ENCODE data around the gene FTO.

Gene FTO

DNA sequence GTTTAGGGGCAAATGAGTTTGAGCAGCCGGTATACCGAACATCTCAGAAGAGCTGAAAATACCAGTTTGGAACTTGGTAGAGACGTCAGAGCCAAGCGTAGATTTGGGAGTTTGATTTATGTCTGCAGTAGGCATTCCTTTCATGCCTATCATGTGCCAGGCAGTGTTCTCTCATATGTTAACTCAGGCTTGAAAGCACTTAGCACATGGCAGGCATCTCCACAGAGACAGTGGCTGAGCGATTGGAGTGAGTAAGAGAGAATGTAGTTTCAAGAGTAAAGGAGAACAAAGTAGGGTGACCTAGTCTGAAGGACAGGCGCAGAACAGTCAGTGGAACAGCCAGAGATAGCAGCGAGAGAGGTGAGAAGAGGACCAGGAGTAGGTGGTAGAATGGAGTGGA lies 207.0 kb downstream of the FTO start:
- no peak for DNase-seq

DNA sequence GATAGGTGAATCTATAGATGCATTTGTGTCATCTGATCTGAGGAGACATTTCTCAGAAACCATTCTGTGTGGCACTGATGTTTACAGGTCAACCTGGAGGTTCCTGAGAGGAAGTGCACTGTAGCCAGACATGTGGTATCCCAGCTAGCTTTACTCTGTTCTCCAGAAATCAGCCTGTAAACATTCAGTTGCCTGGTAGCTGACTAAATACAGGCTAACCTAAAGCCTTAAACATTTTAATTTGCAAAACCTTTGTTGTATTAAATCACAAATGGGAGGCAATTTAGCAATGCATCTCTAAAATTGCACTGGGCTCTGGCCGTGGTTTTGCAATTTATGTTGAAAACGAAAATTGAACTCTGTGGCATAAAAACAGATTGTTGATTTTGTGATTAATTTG lies 207.6 kb downstream of the FTO start:
- DNase-seq: no peak

DNA sequence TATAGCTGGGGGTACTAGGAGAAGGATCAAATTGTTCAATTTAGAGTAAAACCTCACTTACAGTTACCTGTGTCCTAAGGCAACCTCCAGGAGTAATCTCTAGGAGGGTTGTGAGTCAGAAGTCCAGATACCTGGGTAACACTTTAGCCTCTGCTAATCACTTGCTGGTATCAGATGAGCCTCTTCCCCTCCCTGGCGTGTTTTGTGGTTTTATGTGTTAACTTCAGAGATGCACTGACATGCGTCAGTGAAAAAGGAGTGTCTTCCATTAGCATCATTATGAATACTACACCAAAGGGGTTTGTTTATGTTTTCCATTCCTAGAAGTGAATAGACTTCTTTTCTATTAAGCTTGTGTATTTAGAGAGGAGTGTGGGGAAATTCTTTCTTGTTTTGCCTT lies 208.2 kb downstream of the FTO start:
- no peak for DNase-seq

DNA sequence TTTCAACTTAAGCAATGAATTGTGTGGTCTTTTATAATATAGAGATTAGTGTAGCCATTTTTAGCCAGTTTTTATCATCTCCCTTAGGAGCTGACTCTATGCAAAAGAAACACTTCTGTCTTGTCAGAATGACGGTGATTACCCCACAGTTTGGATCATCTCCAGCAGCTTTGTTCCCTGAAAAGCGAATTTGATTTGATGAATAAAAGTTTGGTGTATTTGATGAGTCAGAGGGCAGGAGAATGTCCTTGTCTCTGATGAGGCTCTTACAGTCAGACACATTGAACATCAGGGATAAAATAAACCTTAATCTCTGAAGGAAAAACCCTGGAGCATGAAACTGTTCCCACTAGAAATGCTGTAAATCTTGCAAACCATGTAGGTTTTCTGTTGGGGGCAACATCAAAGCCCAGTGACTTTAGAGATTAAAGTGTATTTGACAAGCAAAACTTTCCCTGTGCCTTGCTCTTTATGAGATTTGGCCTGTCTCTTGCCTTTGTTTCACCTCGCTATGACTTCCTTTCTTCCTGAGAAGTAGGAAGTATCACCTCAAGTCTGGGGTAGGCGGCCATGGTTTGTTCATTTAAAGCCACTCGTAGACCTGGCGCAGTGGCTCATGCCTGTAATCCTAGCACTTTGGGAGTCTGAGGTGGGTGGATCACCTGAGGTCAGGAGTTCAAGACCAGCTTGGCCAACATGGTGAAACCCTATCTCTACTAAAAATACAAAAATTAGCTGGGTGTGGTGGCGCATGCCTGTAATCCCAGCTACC lies 209.3 kb downstream of the FTO start:
- DNase-seq: peak; percentile 76

DNA sequence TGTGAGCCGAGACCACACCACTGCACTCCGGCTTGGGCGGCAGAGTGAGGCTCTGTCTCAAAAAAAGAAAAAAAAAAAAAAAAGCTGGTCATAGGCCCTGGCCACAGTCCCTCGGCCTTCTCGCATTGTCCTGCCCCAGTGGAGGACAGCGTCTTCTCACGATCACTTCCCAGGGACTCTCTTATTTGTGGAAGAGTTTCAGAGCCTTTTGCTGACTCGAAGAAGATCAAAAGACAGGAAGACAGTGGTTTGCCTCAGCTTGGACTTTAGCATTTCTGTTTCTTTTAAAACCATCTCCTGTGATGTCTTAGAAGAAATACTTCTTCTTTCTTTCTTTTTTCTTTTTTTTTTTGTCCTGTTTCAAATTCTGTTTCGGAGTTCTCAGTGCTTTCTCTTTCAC lies 210.0 kb downstream of the FTO start:
- no peak for DNase-seq

DNA sequence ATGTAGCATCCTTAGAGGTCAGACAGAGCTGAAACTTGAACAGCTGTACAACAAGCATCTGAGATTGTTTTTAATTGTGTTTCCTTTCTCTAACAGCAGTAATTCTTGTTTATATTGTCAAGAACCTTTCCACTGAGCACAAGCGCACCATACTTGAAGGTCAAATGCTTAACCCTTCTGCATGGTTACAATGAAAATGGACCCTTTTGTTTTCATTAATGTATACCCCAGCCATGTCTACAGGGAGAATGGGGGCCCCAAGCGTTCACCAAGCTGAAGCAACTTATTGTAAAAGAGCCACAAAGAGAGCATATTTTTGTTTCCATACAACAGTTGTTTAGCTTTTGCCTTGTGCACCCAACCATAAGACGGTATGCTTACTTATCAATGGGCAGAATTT lies 210.8 kb downstream of the FTO start:
- no peak for DNase-seq

DNA sequence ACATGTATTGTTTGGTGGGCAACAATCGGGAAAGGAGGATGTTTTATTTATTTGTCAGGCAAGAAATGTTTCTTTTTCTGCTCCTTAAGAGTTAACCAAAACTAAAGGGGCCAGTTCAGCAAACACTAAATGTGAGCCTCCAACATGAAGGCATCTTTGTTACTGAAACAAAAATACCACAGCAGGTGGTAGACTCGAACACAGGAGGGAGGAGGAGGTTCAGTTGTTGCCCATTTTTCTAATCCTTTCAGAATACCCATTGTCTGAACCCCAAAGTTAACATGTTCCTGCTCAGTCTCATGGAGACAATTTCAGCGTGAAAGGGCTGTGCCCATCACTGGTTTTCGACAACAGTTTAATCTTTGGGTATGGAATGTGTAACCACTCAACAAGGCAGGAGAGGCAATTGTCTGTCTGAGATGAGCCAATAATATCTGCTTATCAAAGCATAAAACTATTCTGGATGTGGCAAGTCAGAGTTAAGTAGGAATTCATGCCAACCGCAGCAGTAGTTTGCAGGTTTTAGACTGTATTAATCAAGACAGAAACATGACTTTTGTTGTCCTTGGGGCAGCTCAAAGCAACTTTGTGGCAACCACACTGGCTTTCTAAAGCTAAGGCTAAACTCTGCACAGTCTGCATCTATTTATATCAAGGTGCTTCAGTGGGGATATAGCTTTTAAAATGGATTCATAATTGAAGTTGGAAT lies 211.7 kb downstream of the FTO start:
- no peak for DNase-seq

DNA sequence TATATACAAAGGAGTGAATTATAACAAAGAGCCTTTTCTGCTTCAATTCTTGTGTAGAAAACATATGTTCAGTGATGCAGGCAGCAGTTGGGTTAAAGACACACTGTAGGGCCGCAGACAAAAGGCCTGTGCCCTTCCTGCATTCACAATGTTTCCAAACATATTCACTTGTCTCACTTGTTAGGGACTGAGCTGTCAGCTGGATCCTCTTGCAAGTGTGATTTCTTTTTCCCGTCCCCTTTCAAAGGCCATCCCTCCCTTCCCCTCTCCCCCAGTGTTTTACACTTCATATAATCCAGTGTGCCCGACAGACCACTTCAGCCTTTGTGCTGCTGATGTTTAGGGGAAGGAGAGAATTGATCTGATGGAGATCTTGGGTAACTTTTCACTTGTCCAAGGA lies 217.0 kb downstream of the FTO start:
- no peak for DNase-seq

DNA sequence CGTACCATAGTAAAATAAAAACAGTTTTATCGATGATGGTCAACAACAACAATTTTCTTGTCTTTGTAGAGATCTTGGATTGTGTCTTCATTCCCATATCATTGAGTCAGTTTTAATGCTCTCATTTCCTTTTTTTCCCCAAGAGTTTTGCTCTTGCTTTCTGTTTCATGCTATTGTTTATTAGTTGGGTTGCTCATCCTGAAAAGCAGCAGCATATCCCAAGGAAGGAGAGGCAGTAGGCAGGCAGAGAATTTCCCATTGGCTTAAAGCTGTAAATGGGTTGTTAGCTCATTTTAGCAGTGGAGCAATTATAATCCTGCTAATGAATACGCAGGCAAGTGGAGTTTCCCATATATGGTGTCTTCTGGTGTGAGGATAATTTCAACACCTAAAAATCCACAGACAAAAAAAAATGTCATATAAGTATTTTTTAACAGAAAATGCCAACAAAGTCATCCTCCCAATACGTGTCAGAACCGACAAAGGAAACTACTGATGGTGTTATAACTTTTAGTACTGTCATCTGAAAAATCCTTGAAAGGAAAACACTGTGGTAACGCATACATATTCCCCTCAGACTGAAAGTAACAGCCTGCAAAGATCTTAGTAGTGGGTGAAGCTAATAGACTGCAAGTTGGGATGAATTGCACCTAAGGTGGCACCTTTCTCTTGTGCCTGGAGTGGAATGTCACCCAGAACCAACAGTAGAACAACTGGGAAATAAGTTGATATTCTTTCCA lies 218.3 kb downstream of the FTO start:
- no peak for DNase-seq

DNA sequence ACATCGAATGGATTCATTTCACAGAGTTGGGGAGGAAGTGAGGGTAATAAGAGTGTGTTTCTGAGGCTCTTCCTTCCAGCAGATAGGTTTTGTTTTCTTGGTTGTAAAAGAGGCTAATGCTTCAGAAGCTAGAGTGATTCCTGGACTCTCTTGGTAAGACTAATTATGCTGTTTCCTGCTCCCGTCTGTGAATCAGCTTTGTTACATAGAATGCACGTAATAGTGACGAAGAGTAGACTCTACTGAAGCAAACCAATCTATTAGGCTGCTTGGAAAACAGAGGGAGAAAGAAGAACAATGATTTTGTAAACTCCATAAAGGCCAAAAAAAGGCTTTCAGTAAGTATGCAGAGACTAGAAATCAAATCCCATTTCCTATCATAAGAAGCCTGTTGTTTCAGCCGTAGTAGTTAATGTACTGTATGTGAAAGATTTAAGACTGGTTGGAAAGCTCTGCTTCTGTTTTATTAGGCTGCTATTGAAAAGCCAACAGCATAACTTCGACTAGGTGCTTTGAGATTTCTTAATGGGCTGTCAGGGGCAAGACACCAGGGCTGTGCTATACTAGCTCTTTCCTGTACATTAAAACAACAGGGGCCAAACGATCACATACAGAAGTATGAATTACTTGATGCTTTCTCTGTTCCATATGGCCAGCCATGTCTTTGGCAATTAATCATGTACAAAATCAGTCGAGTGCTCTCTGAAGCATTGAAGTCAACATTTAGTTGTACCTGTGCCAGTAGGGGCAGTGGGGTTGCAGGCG lies 219.0 kb downstream of the FTO start:
- DNase-seq: no peak

DNA sequence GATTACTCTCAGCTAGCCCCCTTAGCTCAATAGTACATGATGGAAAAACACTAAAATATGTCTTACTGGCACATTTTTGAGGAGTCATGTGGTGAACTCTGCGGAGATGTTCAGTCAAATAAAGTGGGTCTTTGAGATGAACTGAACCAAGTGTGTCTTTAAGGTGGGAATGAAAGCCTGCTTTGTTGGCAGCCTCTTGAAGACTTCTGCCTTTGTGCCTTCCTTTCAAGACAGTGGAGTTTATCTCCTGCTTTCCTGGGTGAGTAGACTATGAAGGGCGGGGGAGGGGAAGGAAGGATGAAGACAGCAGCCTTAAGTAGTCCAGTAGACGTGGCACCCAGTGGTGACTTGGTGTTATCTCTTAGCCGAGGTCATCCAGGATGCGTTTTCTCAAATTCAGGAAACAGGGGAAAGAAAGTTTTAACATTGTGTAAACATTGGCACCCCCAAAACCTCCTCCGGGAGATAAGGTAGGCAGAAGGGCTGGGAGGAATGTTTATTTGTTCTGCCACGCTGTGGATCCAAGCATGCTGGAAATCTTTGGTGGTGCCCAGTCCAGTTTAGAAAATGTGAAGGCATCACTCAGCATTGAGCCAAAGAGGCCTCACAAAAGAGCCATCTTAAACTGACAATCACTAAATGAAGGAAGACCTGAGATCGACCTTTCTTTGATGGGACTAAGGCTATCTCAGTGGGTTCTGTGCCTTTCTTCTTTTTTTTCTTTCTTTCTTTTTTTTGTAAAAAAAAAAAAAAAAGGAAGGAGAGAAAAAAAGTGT lies 220.6 kb downstream of the FTO start:
- DNase-seq: no peak

DNA sequence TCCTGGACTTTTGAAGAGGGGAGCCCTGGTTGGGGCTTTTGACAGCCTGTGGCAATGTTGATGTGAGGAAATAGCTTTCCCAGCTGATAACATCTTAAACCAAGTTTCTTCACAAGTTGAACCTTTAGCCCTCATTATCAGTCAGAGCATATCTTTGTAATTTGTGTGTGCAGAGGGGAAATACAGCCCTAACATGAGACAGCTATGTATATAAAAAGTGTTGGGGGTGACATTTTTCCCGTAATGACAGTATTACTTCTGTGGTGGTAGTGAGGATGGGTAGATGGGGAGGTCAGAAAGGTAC lies 221.1 kb downstream of the FTO start:
- no peak for DNase-seq

DNA sequence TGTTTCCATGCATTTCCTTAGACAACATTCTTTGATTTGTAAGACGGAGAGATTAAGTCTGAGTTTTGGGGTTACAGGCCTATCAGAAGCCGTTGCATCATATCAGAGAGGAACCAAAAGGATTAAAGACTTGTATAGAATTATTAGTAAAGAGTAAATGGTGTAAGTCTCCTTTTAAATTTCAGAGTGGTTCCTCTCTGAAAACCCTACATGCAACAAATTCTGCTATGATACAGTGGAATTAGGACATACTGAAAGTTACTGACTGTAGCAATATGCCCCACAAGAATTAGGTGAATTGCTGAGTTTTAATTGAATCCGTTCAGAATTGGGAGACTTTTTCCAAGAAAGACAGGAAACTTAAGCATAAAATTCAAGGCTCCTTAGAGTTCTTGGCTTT lies 221.6 kb downstream of the FTO start:
- no peak for DNase-seq

DNA sequence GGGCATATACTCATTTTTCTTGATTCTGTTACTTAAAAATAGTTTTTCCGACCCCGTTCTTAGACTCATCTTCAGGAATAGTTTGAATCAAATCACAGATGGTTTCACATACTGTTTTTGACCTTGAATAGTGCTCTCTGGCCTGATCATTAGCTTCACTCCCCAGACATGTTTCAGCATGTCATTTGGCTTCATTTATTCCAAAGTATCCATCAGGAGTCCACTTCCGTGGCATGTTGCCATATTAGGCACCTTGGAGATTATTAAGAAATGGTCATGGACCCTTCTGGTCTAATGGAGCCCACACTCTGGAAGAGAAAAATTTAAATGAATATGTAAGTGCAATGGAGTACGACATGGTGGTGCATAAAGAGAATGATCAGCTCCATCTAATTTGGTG lies 222.3 kb downstream of the FTO start:
- DNase-seq: no peak

DNA sequence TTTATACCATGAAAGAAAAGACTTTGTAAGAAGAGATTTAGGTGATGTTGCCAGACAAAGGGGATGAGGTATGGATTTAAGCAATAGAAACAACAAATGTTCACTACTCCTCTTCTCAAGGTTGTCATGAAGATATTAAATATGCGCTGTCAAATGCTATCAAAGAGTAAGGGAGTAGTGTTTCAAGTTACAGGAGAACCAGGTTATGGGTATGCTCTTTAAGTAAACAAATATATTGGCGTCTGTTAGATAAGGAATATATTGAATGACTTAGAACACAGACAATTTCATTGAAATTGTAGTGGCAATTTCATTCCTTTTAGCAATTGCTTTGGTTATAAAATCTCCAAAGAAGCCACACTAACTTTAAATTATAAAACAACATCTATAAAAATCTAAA lies 229.0 kb downstream of the FTO start:
- no peak for DNase-seq

DNA sequence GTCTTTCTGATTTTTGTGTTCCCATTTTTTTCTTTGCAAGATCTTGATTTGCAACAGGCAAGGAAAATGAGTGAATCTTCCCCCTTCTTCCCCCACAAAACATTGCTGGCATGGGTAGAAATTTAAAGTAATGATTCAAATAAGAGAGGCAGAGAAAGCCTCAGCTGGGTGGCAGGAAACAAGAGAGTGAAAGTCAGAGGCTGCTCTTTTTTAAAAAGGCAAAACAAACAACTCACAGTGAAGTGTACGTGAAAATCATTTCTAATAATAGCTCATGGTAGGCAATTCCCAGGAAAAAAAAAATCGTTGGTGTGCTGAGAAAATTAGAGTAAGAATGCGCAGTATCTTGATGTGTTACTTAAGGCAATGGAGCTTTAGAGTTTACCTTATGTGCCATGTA lies 229.5 kb downstream of the FTO start:
- no peak for DNase-seq

DNA sequence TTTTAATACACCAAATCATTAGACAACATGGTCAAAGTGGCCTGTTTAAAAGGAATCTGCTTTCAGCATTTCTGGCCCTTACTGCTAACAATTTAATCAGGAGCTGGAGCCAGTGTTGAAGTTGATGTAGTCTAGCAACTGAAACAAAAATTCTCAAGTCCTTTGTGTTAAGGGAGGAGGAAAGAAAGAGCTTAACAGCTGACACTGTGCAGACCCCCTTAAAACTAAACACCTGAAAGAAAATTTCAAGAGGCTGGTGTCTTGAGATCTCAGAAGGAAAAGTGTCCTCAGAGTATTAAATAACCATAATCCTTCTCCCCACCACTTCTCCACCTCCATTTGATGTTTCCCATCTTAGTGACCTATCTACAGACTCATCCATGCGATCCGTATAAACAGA lies 232.1 kb downstream of the FTO start:
- DNase-seq: no peak

DNA sequence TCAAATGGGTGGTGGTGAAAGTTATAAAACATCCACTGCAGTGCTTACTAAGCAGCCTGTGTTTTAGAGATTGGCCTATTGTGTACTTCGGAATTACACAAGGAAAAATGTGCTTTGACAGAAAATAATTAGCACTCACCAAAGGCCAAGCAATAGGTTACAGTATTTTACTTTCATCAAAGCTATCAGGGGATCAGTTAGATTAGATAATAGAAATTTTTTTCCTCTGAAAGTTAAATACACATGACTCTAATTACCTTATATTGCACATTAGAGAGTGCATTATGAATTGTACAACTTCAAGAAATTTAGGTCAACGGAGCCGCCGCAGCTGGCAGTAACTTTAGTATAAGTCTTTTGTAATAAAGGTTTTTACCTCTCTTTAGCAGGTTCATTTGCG lies 232.6 kb downstream of the FTO start:
- no peak for DNase-seq

DNA sequence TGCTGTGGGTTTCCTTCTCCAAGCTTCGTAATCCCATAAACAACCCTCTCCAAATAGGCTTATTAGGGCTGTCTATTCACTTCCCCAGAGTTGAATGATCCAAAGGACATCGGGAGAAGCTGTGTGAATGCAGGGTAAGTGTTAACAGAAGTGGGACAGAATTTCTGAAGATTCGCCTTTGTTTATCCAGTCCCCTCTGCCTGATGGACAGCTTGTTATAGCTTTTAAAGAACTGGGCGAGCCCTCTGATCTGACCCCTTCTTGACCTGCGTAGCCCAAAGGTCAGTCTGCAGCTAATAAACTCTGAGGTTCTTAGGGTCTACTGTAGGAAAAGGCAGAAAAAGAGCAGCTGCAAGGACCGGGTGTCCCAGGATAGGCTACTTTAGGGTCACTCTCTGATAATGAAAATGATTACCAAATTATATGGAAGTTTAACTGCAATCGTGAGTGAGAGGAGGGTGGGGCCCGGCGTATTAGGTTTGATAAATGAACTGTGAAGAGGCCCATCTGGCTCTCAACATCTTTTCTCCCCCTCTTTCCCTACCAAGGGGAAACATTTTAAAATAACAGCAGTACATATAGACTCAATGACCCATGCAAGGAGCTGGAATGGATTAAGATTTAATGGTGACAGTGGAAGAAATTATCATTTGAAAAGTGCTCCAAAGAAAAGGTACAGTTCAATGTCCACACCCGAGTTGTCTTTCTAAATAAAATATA lies 233.4 kb downstream of the FTO start:
- no peak for DNase-seq

DNA sequence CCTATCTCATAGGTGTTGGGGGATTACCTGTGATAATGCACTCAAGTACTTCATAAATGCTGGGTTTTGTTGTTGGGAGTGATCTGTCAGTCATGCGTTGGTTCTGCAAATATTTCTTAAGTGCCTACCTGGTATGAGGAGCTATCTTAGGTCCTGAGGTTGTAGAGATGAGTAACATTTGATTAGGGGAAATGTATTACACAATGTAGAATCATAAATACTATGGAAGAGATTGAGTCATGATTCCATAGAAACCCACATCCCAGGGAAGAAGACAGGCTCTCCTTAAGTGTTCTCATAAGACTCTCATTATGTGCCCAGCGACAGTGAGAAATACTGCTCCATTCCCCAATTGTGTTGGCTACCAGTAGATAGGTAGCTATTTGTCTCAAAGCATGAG lies 240.1 kb downstream of the FTO start:
- DNase-seq: no peak

DNA sequence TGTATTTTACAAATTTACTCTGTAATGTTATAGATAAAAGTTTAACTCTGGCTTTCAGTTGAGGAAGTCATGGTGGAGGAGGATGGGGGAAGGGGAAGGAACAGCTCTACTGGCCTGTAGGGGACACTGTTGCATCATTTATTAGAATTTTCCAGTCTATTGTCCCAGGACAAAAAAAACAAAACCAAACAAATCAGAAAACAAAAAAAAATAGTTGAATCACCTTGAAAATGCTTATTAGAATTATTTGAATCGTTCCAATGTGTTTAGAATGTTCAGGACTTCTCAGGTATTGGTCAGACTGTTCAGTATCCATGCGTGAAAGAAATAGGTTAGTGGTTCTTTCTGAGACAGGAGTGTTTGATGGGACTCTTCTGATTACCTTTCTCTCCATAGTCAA lies 242.0 kb downstream of the FTO start:
- peak; percentile 42 for DNase-seq

DNA sequence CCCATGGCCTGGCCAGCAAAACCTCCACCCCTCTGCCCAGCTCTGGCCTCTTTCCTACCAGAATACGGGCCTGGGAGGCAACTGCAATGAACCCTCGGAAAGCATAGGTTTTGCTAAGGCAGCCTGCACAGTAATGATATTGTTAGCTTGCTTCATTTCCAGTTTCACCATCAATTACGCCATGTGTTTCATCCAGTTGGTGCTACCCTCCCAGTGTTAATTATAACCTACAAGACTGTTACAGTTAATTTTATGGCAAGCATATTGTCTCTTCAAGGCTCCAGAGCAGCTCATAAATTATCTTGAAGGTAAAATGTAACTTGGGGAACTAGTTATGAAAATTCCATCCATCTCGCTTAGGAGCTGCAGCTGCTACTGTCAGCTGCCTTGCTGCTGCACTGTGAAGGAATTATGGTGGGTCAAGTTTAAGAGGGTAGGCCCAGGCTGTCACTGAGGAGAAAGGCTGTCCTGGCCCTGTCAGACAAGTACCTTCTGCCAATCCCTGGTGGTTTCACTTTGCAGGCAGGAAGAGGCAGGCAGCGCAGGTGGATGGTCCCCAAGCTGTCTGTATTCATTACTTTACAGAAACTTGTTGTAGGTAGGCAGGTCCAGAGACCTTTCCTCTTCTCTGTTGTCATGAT lies 242.9 kb downstream of the FTO start:
- DNase-seq: no peak
